ENCODE measurements around the gene CCDC150.
A peak's percentile ranks its signal among the peaks of the same experiment; 100 is the strongest.
"Not testable (repeated sequence)": the region's sequence is repeated elsewhere in the genome, so short reads cannot be mapped to it uniquely, and the experiment has no call there.

Gene CCDC150

GRCh38 chr2:196639180-196640030, at the start of gene CCDC150:
Gene CCDC150, plus strand, starts transcription at chr2:196639715. Its CDS starts 52 bp downstream, at chr2:196639767.
- peak; percentile 65 to 84 for DNase-seq

- DNase-seq = no peak
Observed at GRCh38 chr2:196590286-196590685, 49.2 kb upstream of the CCDC150 start.

- no peak for DNase-seq
Observed at GRCh38 chr2:196591004-196591403, 48.5 kb upstream of the CCDC150 start.

GRCh38 chr2:196591621-196592022, 47.9 kb upstream of the CCDC150 start:
- no peak for DNase-seq

- DNase-seq = no peak
Observed at GRCh38 chr2:196592331-196592910, 47.1 kb upstream of the CCDC150 start.

GRCh38 chr2:196592911-196593881, 46.3 kb upstream of the CCDC150 start, which contains the start of gene HECW2:
Gene HECW2, minus strand, starts transcription at chr2:196593554.
- no peak for DNase-seq

GRCh38 chr2:196594158-196594557, 45.4 kb upstream of the CCDC150 start:
- no peak for DNase-seq

- DNase-seq = no peak
Observed at GRCh38 chr2:196597531-196597930, 42.0 kb upstream of the CCDC150 start.

GRCh38 chr2:196598412-196598811, 41.1 kb upstream of the CCDC150 start:
- DNase-seq = no peak

- no peak for DNase-seq
Observed at GRCh38 chr2:196598846-196599245, 40.7 kb upstream of the CCDC150 start.

GRCh38 chr2:196601430-196602306, 37.8 kb upstream of the CCDC150 start:
- DNase-seq = no peak

GRCh38 chr2:196604196-196604595, 35.3 kb upstream of the CCDC150 start:
- DNase-seq = no peak

- no peak for DNase-seq
Observed at GRCh38 chr2:196606516-196606915, 33.0 kb upstream of the CCDC150 start.

GRCh38 chr2:196607073-196607472, 32.4 kb upstream of the CCDC150 start:
- no peak for DNase-seq

- DNase-seq = not testable (repeated sequence)
Observed at GRCh38 chr2:196607896-196608295, 31.6 kb upstream of the CCDC150 start.

- no peak for DNase-seq
Observed at GRCh38 chr2:196609806-196610205, 29.7 kb upstream of the CCDC150 start.

GRCh38 chr2:196610796-196611195, 28.7 kb upstream of the CCDC150 start:
- no peak for DNase-seq

GRCh38 chr2:196613302-196613701, 26.2 kb upstream of the CCDC150 start:
- DNase-seq = no peak

- no peak for DNase-seq
Observed at GRCh38 chr2:196617430-196617829, 22.1 kb upstream of the CCDC150 start.

- DNase-seq = no peak
Observed at GRCh38 chr2:196618661-196619060, 20.9 kb upstream of the CCDC150 start.

GRCh38 chr2:196630531-196630930, 9.0 kb upstream of the CCDC150 start:
- DNase-seq = no peak

GRCh38 chr2:196635156-196635555, 4.4 kb upstream of the CCDC150 start:
- DNase-seq = no peak

Data from bone marrow (tissue), 2 donors.